ENCODE results near the gene ZSWIM5.
"Not testable (repeated sequence)": the region's sequence is repeated elsewhere in the genome, so short reads cannot be mapped to it uniquely, and the experiment has no call there.

ZSWIM5 gene

GRCh38 chr1:45015683-45016082, 190.7 kb downstream of the ZSWIM5 start:
- no peak for DNase-seq

GRCh38 chr1:45014321-45015028, 191.9 kb downstream of the ZSWIM5 start:
- peak; percentile 23 to 62 (median 52) for DNase-seq

- no peak for DNase-seq
Measured at GRCh38 chr1:45013551-45014209, 192.7 kb downstream of the ZSWIM5 start.

GRCh38 chr1:45012639-45013278, 193.6 kb downstream of the ZSWIM5 start:
- no peak for DNase-seq

- peak; percentile 58 to 83 (median 68) for DNase-seq
Measured at GRCh38 chr1:45011837-45012638, 194.4 kb downstream of the ZSWIM5 start, which contains the start of gene UROD. UROD (plus strand) TSS chr1:45012254; CDS start chr1:45012266, 12 bp downstream.

GRCh38 chr1:45010855-45011811, 195.3 kb downstream of the ZSWIM5 start, which contains the start of gene HECTD3:
HECTD3 (minus strand) TSS chr1:45011324; CDS start chr1:45011257, 67 bp downstream.
- DNase-seq, result peak in 3 of 4 experiments; percentile 13 to 49 (median 43)

- no peak for DNase-seq
Measured at GRCh38 chr1:45009956-45010854, 196.2 kb downstream of the ZSWIM5 start.

- no peak for DNase-seq
Measured at GRCh38 chr1:45009296-45009865, 197.0 kb downstream of the ZSWIM5 start.

GRCh38 chr1:45008516-45008915, 197.9 kb downstream of the ZSWIM5 start:
- no peak for DNase-seq

- no peak for DNase-seq
Measured at GRCh38 chr1:45008076-45008475, 198.3 kb downstream of the ZSWIM5 start.

GRCh38 chr1:45007311-45007710, 199.1 kb downstream of the ZSWIM5 start:
- no peak for DNase-seq

GRCh38 chr1:45005761-45006160, 200.6 kb downstream of the ZSWIM5 start:
- no peak for DNase-seq

- DNase-seq, result no peak
Measured at GRCh38 chr1:45004281-45004920, 202.0 kb downstream of the ZSWIM5 start.

- DNase-seq, result no peak
Measured at GRCh38 chr1:45003741-45004140, 202.7 kb downstream of the ZSWIM5 start.

- no peak for DNase-seq
Measured at GRCh38 chr1:45002650-45003645, 203.5 kb downstream of the ZSWIM5 start.

GRCh38 chr1:45001576-45001975, 204.8 kb downstream of the ZSWIM5 start:
- not testable (repeated sequence) for DNase-seq

- DNase-seq, result no peak
Measured at GRCh38 chr1:45001011-45001481, 205.4 kb downstream of the ZSWIM5 start.

GRCh38 chr1:44999232-44999631, 207.2 kb downstream of the ZSWIM5 start:
- DNase-seq, result no peak

Data from activated naive CD4-positive, alpha-beta T cell (primary cell).